Dermis microvascular lymphatic vessel endothelial cell (primary cell): ENCODE data around the gene EBNA1BP2. TPM values are rescaled to one million over a fixed set of nuclear protein-coding genes. Genes with fewer than 3 reads are reported as not detected.
"Not testable (repeated sequence)": the region's sequence is repeated elsewhere in the genome, so short reads cannot be mapped to it uniquely, and the experiment has no call there.

Experiments used
- DNase-seq, 2 donors: peaks; one replicate each; pipeline versions ENCODE4 v3.0.0 to v3.0.0-alpha.2; 2010; ENCODE audit warnings: low read depth in 2 of 2
- total RNA-seq: library from RNA; depleted of rRNA; stranded (reverse); fragments of >200 nt; gene quantifications from 2 replicates; pipeline ENCODE4 v1.2.1, GENCODE V29; 2014

Gene EBNA1BP2
- total RNA-seq, 1 donor from 2014 or later = 82.0 TPM

DNA sequence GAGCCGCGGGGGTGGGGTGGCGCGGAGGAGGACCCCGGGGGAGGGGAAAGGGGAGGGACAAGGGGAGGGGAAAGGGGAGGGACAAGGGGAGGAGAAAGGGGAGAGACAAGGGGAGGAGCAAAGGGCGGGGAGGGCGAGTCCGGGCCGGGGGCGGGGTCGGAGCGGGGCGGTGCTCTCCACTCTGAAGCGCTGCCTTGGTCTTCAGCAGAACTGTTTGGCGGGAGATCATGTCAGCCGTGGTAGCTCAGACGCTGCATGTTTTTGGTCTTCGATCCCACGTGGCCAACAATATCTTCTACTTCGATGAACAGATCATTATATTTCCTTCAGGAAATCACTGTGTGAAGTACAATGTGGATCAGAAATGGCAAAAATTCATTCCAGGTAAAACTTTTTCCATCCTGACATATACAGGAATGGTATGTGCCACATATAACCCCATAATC is 460 bp upstream of the EBNA1BP2 start:
- DNase-seq = peak; percentile 80 to 92

DNA sequence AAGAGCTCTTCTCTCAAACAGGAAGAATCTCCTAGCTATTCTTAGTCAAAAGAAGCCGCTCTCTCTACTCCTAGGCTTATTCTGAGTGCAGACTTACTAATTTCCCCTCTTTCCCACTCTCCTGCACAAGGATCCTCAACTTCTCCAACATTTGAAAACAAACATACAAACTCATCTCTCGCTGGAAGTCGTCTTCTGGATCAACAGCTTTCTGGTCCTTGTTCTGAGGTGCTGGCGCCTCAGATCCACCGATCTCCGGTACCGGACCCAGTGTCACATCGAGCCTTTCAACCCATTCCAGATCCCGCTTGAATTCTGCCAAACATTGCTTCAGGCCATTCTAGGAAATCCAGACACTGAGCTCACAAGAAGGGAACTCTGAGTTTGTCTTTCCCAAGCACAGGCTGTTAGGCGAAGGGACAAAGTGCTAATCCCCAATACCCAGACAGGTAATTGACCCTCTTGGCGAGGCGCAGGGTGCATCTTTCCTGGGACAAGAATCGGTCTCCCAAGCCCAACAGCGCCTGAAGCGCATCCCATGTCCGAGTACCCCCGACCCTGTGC is 696 bp downstream of the EBNA1BP2 start:
- no peak for DNase-seq

DNA sequence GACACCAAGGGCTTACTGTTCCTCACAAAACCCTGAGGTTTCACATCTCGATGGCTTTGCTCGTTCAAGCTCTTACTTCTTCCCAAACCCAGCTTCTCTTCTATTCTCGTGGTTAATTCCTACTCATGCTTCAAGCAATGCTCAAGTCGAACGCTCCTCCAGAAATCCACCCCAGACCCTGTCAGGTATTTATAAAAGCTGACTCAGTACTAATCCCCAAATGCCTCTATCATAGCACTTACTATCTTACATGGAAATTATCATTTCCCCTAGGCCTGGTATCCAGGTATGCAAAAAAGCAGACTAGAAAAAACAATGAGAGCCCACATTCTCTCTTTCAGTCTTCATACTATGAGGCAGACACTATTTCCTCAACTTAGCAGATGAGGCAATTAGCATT is 6.3 kb downstream of the EBNA1BP2 start:
- DNase-seq = no peak

DNA sequence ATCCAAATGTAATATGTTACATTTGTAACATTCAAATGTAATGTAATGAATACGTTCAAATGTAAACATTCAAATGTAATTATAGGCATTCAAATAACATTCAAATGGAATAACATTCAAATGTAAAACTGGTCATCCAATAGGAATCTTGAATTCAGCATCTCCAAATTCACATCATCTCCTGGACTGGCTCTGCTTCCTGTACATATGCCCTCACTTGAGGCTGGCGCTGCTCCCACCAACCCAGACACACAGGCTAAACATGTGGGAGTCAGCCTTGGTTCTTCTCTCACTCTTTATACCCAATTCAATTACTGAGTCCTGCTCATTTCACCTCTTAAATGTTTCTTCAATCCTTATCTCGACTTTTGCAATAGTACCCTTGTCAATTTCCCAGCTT is 6.9 kb downstream of the EBNA1BP2 start:
- DNase-seq = no peak

DNA sequence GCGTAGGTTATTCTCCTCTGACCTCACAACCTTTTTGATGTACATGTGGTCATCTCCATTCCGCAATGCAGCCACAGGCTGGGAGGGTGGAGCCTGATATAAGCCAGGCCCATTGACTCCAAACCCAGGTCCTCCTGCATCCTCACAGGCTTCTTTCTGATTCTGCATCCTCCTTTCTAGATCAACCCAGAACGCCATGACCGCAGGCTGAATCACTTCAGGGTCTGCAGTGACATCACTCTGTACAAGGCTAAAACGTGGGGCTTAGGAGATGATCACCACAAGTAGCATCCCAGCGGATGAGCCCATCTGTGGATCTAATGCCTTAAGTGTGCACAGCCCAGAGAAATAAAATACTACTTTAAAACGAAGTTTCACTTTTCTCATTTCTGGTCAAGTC is 16.1 kb downstream of the EBNA1BP2 start:
- no peak for DNase-seq

DNA sequence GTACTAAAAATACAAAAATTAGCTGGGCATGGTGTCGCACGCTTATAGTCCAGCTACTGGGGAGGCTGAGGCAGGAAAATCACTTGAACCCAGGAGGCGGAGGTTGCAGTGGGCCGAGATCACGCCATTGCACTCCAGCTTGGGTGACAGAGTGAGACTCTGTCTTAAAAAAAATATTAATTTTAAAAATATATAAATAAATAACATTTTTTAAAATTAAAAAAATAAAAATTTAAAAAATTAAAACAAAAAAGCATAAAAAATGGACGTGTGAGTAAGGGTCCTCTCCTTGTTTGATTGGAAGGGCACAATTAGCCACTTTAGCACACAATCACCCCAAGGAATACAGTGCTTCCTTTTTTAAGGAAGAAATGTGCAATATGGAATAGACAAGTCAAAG is 18.6 kb downstream of the EBNA1BP2 start:
- no peak for DNase-seq

DNA sequence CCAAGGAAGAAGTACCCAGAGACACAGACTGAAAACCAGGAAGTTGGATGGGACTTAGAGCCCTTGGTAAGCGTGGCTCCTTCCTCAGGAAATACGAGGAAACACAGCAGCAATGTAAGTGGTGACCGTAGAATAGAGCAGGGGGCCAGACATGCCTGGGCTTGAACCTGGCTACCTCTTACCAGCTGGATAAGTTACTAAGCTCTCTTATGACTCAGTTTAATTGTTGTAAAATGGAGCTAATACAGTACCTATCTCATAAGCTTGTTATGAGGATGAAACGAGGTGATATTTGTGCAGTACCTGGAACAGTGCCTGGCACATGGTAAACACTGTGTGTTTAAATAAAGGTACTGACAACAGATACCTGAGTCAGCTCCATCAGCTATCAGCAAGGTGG is 19.2 kb downstream of the EBNA1BP2 start:
- DNase-seq = peak in 1 of 2 donors; percentile 33

DNA sequence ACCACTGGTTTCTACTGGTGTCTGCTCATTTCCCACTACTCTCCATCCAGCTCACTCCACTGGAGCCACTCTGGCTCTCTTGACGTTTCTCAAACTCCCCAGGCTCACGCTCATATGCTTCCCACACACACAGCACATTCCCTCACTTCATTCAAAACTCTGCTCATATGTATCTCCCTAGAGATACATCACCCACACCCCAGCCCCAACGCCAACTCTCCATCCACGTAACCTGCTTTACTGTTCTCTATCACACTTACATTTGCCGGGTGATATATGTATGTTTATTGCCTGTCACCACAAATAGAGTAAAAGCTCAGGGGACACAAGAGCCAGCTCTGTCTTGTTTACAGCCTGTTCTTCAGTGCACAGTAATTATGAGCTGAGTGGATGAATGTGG is 22.2 kb downstream of the EBNA1BP2 start:
- DNase-seq = no peak

DNA sequence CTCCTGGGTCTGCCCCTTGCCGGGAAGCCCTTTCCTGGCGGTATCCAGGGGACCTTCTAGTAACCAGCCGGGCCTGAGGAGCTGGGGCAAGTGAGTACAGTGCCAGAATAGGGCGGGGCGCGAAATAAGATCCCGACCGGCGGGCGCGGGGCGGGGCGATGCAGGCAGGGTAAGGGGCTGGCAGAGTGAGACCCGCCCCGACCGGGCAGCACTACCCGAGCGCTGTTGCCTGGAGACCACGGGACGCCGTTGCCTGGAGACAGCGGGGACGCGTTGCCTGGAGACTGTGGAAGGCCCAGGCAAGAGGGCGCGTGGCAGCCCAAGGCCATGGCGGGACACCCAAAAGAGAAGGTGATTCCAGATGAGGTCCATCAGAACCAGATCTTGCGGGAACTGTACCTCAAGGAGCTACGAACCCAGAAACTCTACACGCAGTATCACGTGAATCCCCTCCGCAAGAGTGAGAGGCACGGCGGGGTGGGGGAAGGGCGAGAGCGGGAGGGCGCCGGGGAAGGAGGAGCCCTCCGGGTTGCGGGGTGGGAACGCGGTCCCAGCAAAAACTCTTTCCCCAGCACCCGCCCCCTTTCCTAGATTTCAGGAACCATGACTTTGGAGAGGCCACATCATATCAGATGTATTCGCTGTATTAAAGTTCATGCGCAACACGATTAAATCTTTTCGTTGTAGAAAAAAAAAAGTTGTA is 24.3 kb downstream of the EBNA1BP2 start:
- peak; percentile 6 to 69 for DNase-seq

DNA sequence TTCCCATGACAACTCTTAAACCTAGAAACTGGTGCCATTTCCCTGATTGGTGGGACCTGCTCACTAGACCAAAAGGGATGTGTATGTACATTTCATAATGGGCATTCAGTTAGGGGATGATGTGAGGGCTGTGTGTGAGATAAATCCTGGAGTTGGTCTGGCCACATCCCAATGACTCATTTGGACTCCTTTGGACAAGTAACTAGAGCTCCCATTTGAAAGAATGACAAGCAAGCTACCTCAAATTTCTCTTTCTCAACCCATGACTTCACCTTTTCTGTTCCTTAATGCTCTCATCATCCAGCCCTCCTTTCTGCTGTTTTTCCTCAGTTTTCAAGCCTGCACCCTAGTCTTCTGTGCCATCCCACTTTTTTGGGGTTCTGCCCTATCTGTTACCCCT is 27.9 kb downstream of the EBNA1BP2 start:
- no peak for DNase-seq

DNA sequence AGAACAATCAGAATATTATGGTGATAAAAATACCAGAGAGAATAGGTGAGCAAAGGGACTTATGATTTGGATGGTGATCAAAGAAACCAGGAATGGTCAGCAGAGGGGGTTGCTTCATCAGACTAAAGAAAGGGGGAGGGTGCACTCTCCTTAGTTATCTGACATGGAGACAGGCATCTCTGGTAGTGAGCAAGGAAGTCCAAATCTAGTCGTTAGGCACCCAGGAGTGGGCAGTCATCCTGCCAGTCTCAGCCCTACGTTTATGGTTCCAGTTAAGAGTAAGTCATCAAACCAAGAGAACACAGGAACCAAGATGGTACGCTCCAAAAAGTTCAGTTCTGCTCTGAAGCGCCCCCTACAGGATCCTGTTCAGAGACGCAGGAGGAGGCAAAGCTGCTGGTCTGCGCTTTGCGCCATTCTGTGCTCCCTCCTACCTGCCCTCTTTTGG is 28.6 kb downstream of the EBNA1BP2 start:
- peak in 1 of 2 donors; percentile 9 for DNase-seq

DNA sequence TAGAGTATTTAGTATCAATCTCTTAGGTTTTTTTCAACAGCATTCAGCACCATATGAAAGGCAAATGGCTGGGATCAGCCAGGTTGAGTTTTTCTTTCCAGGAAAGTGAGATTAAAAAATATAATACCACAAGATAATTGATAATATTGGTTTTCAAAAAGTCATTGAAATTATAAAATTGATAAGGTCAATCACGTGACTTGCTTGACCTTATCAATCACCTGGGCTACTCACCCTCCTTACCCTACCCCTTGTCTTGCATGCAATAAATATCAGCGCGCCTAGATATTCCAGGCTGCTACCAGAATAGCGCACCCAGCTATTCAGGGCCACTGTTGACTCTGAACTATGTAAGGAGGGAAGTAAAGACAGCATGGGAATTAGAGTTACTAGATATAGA is 31.5 kb downstream of the EBNA1BP2 start:
- DNase-seq = no peak

DNA sequence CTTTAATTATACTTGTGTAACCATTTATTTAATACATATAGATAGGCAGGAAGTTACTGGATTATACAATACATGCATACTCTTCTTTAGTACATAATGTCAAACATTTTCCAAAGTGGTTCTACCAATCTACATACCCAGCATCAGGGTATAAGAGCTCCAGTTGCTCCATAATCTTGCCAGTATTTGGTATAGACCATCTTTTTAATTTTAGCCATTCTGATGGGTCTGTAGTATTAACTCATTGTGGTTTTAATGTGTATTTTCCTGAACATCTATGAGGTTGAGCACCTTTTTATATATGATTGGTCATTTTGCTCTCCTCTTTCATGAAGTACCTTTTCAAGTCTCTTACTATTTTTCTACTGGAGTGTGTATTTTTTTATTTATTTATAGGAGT is 32.1 kb downstream of the EBNA1BP2 start:
- DNase-seq = no peak

DNA sequence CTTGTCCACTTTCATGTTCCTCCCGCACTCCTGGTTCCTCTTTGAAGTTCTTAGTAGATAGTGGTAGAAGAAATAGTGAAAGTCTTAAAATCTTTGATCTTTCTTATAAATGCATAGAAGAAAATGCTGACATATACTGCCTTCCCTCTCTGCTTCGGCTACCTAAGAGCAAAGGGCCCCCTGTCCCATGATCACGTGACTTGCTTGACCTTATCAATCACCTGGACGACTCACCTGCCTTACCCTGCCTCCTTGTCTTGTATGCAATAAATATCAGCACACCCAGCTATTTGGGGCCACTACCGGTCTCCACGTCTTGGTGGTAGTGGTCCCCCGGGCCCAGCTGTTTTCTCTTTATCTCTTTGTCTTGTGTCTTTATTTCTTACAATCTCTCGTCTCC is 32.8 kb downstream of the EBNA1BP2 start:
- DNase-seq = not testable (repeated sequence)

DNA sequence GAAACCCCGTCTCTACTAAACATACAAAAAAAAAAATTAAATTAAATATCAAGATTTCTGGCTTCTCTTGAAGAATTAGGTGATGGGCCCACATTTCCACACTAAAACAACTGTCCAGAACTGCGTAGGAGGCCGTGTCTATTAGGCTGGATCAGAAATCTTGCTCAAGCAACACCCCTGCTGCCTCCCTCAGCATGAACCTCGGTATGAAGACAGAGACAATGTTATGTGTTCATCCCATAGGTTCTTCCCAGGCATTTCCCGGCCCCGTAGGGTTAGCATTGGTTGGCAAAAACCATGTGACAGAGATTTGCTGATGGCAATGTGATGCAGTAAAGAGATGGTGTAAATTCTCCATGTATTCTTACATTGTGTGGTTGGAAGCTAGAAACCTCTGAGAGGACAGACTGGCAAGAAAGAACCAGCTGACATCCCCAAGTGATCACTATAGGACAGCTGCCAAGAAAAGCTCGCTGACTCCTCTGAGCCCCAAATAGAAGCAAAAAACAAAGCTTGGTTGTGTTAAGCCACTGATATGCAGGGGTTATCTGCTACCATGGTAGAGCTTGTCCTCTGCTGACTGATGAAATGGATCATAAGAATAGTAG is 34.5 kb downstream of the EBNA1BP2 start:
- no peak for DNase-seq

DNA sequence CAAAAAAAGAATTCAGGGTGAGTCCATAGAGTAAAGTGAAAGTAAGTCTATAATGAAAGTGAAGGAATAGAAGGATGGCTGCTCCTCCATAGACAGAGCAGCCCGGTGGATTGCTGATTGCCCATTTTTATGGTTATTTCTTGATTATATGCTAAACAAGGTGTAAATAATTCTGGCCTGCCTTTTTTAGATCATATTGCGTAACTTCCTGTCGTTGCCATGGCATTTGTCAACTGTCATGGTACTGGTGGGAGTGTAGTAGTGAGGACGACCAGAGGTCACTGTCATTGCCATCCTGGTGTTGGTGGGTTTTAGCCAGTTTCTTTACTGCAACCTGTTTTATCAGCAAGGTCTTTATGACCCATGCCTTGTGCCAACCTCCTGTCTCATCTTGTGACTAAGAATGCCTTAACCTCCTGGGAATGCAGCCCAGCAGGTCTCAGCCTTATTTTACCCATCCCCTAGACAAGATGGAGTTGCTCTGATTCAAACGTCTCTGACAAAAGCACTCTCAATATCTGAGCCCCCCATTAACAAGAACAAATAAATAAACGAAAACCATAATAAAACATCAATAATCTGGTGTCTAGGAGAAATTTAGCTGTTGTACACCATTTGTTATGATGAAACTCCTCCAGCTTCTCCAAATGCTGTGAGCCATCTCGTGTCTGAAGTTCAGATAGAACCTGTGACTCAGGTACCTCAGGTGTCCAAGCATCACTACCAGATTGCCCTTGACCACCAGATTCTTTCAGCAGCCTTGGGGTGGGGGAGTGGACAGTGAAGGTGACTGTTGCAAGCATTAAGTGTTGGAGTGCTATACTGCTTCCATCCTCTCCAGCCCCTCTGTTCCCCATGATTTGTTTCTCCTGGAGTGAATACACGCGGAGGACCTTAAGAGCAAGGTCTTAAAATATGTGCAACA is 36.0 kb downstream of the EBNA1BP2 start:
- peak in 1 of 2 donors; percentile 7 for DNase-seq

DNA sequence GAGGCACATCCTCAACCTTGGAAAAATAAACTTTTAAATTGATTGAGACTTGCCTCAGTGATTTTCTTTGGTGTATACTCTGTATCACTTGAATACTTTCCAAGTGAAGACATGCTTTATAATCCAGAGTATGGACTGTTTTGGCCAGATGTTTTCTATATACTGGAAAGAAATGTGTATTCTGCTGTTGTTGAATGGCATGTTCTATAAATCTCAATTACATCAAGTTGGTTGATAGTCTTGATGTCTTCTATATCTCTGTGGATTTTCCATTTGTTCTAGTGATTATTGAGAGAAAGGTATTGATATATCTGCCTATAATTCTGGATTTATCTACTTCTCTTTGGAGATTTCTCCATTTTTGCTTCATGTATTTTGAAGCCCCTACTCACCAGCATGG is 37.5 kb downstream of the EBNA1BP2 start:
- DNase-seq = no peak

DNA sequence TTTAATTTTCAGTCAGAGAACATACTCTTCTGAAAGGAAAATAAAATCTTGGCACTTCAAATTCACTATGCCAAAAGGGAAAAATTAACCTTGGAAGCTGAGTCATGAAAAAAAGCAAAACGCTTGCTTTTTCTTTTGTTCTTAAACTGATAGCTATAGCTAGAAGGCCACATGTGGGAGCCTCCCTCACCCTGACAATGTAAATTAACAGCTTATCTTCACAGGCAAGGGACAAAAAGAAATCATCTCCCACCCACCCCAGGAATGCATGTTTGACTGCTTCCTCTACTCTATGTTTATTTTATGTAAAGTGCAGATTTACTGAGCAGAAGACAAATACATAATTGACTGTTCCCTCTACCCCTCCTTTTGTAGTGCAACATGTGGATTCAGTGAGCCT is 38.0 kb downstream of the EBNA1BP2 start:
- no peak for DNase-seq

DNA sequence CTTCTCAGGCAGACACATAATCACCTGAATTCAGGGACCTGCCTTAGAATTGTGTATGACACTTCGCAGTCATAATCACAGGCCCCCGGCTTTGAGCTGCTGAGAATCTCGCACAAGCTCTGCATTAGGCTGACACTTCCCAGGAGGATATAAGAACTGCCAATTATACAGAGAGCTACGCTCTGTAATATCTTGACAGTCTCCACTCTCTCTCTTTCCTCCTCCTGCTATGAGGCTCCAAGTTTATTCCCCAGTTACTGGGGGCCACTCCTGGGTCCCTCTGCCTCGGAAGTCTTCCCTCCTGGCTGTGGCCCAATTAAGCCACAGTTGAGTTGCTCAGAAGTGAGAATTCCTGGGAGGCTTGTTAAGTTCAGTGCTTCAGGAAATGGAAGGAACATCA is 42.7 kb downstream of the EBNA1BP2 start:
- no peak for DNase-seq

DNA sequence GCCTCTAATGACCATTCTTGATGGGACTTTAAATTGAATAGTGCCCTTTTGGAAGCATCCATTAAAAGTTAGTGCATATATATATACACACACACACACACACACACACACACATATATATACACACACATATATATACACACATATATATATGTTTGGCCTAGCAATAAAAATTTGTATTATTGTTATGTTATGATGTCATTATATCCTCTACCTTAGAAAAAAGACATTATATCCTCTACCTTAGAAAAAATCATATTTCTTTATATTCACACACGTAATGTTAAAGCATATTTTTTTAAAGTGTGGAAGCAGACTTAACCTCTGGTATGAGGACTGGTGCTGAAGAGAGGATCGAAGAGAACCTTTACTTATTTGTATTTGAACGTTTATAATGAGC is 43.3 kb downstream of the EBNA1BP2 start:
- no peak for DNase-seq

DNA sequence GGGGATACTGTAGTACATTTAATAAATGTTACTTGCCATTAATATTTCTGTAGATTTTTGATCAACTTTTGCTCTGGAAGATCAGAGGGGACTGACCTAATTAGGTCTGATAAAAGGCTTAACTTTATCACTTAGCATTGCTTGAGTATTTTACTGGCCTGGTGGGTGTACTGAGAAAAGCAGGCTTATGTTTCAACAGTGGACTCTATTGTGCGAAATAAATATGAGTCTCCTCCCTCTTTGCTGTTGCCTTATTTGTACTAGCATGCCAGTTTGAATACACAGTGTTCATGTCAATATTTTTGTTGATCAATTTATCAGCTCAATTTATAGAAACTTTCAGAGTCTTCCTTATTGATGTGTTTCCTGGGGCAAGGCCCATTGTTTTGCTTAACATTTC is 49.1 kb downstream of the EBNA1BP2 start:
- no peak for DNase-seq
